ENCODE results near the gene MOSMO.

DNA sequence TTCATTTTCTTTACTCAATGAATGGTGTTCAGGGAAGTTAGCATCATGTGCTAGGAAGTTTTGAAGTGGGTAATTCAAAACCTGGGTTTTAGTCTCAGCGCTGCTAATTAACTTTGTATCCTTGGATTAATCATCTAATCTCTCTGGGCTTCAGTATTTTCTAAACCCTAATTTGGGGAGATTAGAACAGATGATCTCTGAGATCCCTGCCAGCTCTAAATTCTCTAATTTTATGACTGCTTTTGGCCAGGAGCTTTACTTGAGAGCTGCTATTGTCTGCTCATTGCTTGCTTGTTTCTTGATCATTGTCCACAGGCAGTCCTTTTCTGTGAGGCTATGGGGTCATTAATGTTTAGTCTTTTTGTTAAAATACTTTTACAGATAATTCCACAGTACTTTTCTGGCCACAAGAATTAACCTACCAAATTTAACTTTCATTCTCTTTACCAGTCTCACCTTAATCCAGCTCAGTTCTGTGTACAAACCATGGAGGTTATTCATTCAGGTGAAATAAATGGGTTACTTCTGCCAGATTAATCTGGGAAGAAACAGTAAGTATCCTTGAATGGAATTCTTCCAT, 56.1 kb downstream of the MOSMO start:
- TF ChIP-seq, protein P1, sequence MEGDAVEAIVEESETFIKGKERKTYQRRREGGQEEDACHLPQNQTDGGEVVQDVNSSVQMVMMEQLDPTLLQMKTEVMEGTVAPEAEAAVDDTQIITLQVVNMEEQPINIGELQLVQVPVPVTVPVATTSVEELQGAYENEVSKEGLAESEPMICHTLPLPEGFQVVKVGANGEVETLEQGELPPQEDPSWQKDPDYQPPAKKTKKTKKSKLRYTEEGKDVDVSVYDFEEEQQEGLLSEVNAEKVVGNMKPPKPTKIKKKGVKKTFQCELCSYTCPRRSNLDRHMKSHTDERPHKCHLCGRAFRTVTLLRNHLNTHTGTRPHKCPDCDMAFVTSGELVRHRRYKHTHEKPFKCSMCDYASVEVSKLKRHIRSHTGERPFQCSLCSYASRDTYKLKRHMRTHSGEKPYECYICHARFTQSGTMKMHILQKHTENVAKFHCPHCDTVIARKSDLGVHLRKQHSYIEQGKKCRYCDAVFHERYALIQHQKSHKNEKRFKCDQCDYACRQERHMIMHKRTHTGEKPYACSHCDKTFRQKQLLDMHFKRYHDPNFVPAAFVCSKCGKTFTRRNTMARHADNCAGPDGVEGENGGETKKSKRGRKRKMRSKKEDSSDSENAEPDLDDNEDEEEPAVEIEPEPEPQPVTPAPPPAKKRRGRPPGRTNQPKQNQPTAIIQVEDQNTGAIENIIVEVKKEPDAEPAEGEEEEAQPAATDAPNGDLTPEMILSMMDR (conservative IDR thresholded peaks at IDR 0.05; ENCODE audit: low read depth, low read length): no peak
- no peak for TF ChIP-seq EZH2 (IDR thresholded peaks at IDR 0.05; ENCODE audit: low read length, unreplicated experiment)
